Natural killer cell (primary cell): Measurements from ENCODE around the gene MED26. TPM values are rescaled to one million over a fixed set of nuclear protein-coding genes. Genes with fewer than 3 reads are reported as not detected.
A peak's percentile ranks its signal among the peaks of the same experiment; 100 is the strongest.

ENCODE experiments used
- ATAC-seq, 3 donors: fragments of 150-1000 bp in 2 of 3; fragments of 200-7000 bp in 1 of 3; cut with Tn5 transposase; 1 replicate in 1 of 3; 2 replicates in 2 of 3; pipeline ENCODE4 v1.10.0; 2021; ENCODE audit warnings: mild to moderate bottlenecking in 2 of 3, moderate library complexity in 2 of 3
- DNase-seq, 2 donors: peaks; one replicate each; pipeline versions ENCODE4 v3.0.0 to v3.0.0-alpha.2; 2013 to 2021; ENCODE audit warnings: mixed read lengths in 1 of 2
- H3K27ac ChIP-seq: one replicate; pipeline ENCODE4 v1.5.1; 2013; ENCODE audit warnings: mild to moderate bottlenecking, low read length
- H3K27me3 ChIP-seq: one replicate; pipeline ENCODE4 v1.6.1; 2013; ENCODE audit warnings: low read length; ENCODE audit not compliant: control insufficient read depth, insufficient read depth
- H3K36me3 ChIP-seq: one replicate; pipeline ENCODE4 v1.6.1; 2013; ENCODE audit warnings: low read length; ENCODE audit not compliant: control insufficient read depth, insufficient read depth
- H3K4me1 ChIP-seq: one replicate; pipeline ENCODE4 v1.6.1; 2013; ENCODE audit warnings: low read length; ENCODE audit not compliant: control insufficient read depth, insufficient read depth
- H3K4me3 ChIP-seq: one replicate; pipeline ENCODE4 v1.5.1; 2013; ENCODE audit warnings: low read length
- H3K9me3 ChIP-seq: one replicate; pipeline ENCODE4 v1.6.1; 2013; ENCODE audit warnings: low read length; ENCODE audit not compliant: control insufficient read depth, insufficient read depth
- H3K27ac Mint-ChIP-seq, 2 donors: one replicate each; pipeline ENCODE4 v1.8.0; 2022; ENCODE audit warnings: mild to moderate bottlenecking in 2 of 2, mixed read lengths in 2 of 2, moderate library complexity in 1 of 2
- H3K27me3 Mint-ChIP-seq, 2 donors: one replicate each; pipeline ENCODE4 v1.8.0; 2022; ENCODE audit warnings: low read depth in 2 of 2, mixed read lengths in 2 of 2
- H3K36me3 Mint-ChIP-seq: one replicate; pipeline ENCODE4 v1.8.0; 2022; ENCODE audit warnings: mixed read lengths
- H3K4me1 Mint-ChIP-seq, 2 donors: one replicate each; pipeline ENCODE4 v1.8.0; 2022; ENCODE audit warnings: mixed read lengths in 2 of 2
- H3K4me3 Mint-ChIP-seq: one replicate; pipeline ENCODE4 v1.8.0; 2022; ENCODE audit warnings: mild to moderate bottlenecking, moderate library complexity, mixed read lengths
- H3K9me3 Mint-ChIP-seq, 2 donors: one replicate each; pipeline ENCODE4 v1.8.0; 2022; ENCODE audit warnings: mixed read lengths in 2 of 2
- WGBS: methylation state at CpG from one replicate; pipeline ENCODE4 v1.1.7; 2013; ENCODE audit warnings: missing lambda C conversion rate; ENCODE audit not compliant: insufficient coverage; 5-methylcytosine and 5-hydroxymethylcytosine counted together
- intact Hi-C: fragments of 100-400 bp; cut with micrococcal nuclease; formaldehyde crosslinking; loops from one replicate; pipeline ENCODE4 v1.14.2; 2022
- total RNA-seq, 4 donors: library from RNA; stranded (reverse); fragments of 120-200 nt in 1 of 4; gene quantifications; one replicate each; pipeline versions ENCODE4 v1.2.3 to v1.2.4, GENCODE V29; 2013 to 2022
- TF ChIP-seq, protein P1 (sequence below): fragments of 200-600 bp; IDR thresholded peaks from one replicate; pipeline ENCODE4 v1.8.0; 2022; ENCODE audit warnings: antibody characterized with exemption

Gene MED26
- total RNA-seq, 3 donors from 2014 or later (not counting 1 experiment from before 2014, with no cell fraction given): 34.7 to 47.5 (median 47.3) TPM

DNA sequence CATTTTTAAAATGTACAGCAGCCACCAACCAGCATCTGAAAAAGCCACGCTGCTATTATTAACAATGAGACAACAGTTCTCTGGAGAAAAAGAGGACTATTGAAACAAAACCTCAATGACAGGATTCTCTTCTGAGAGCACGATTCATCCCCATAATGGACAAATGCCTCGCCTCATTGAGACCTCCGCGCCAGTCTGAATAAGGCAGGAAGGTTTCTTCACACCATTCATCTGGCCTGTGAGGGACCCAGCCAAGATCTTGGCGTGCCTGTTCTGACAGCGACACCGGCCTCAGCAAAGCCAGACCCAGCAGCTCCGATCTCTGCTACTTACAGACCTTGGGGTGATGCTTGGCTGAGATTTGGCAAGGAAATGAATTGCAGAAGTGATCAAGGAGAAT lies 17.1 kb upstream of the MED26 start:
- TF ChIP-seq, protein P1, sequence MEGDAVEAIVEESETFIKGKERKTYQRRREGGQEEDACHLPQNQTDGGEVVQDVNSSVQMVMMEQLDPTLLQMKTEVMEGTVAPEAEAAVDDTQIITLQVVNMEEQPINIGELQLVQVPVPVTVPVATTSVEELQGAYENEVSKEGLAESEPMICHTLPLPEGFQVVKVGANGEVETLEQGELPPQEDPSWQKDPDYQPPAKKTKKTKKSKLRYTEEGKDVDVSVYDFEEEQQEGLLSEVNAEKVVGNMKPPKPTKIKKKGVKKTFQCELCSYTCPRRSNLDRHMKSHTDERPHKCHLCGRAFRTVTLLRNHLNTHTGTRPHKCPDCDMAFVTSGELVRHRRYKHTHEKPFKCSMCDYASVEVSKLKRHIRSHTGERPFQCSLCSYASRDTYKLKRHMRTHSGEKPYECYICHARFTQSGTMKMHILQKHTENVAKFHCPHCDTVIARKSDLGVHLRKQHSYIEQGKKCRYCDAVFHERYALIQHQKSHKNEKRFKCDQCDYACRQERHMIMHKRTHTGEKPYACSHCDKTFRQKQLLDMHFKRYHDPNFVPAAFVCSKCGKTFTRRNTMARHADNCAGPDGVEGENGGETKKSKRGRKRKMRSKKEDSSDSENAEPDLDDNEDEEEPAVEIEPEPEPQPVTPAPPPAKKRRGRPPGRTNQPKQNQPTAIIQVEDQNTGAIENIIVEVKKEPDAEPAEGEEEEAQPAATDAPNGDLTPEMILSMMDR: no peak
- Histone ChIP-seq H3K27ac (no peak overlapping the region), H3K9me3 (no peaks in the 10 kb centered on the region), H3K4me1 (no peaks in the 10 kb centered on the region), H3K4me3 (no peak overlapping the region), H3K27me3 (no peaks in the 10 kb centered on the region), H3K36me3 (peaks cover 56% of the 10 kb centered on the region)
- Mint-ChIP-seq H3K27me3 (no peaks in the 10 kb centered on the region), H3K27ac (no peak overlapping the region), H3K36me3 (no peaks in the 10 kb centered on the region), H3K4me1 (peaks cover 0 to 15% of the 10 kb centered on the region in 2 donors), H3K9me3 (no peaks in the 10 kb centered on the region), H3K4me3 (no peak overlapping the region)
- no peak for ATAC-seq
- 98% methylated on average over 9 of the region's 9 CpGs for WGBS
- no peak for DNase-seq
- intact Hi-C loops: no loop called here

DNA sequence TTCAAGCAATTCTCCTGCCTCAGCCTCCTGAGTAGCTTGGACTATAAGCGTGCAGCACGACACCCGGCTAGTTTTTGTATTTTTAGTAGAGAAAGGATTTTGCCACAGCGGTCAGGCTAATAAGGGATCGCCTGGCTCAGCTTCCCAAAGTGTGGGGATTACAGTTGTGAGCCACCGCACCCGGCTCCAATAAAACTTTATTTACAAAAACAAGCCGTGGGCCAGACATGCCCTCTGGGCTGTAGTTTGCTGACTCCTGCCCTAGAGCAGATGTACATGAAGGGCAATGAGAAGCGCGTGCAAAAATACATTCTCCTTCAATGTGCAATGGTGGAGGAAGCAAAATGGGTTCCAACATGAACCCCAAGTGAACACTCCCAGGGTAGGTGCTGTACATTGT lies 13.7 kb upstream of the MED26 start:
- DNase-seq: no peak
- Mint-ChIP-seq H3K27me3 (no peaks in the 10 kb centered on the region), H3K4me3 (no peak overlapping the region), H3K36me3 (no peaks in the 10 kb centered on the region), H3K27ac (no peak overlapping the region), H3K4me1 (peaks cover 5 to 16% of the 10 kb centered on the region in 2 donors), H3K9me3 (no peaks in the 10 kb centered on the region)
- intact Hi-C loops: no loop called here
- Histone ChIP-seq H3K9me3 (no peaks in the 10 kb centered on the region), H3K27ac (no peak overlapping the region), H3K4me1 (peaks cover 13% of the 10 kb centered on the region), H3K36me3 (peaks cover 58% of the 10 kb centered on the region), H3K4me3 (no peak overlapping the region), H3K27me3 (no peaks in the 10 kb centered on the region)
- TF ChIP-seq, protein P1: no peak
- no peak for ATAC-seq
- 99% methylated on average over 10 of the region's 10 CpGs for WGBS

DNA sequence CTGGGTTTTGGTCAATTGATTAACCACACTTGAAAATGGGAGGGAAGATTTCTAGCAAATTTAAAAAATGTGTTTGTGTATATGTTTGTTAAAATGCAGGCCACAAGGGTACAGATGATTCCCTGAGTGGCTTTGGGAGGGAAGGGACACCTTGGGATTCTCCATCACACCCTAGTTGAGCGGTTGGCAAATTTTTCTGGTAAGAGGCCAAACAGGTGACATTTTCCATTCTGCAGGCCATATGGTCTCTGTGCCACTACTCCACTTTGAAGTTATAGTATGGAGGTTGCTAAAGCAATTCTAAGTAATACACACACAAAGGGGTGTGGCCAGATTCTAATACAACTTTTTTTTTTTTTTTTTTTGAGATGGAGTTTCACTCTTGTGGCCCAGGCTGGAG lies 12.9 kb upstream of the MED26 start:
- H3K9me3 ChIP-seq: no peaks in the 10 kb centered on the region
- no CpG with 5 or more reads among the region's 1 CpG for WGBS
- no peaks in the 10 kb centered on the region for H3K27me3 Mint-ChIP-seq
- no peaks in the 10 kb centered on the region for H3K9me3 Mint-ChIP-seq
- H3K27ac ChIP-seq: no peak overlapping the region
- H3K4me1 ChIP-seq: peaks cover 13% of the 10 kb centered on the region
- H3K4me3 ChIP-seq: no peak overlapping the region
- ATAC-seq (no peak), DNase-seq (no peak)
- no peak overlapping the region for H3K4me3 Mint-ChIP-seq
- H3K27me3 ChIP-seq: no peaks in the 10 kb centered on the region
- no peak overlapping the region for H3K27ac Mint-ChIP-seq
- peaks cover 7 to 16% of the 10 kb centered on the region in 2 donors for H3K4me1 Mint-ChIP-seq
- intact Hi-C loops: no loop called here
- TF ChIP-seq, protein P1: no peak
- H3K36me3 ChIP-seq: peaks cover 53% of the 10 kb centered on the region
- no peaks in the 10 kb centered on the region for H3K36me3 Mint-ChIP-seq

DNA sequence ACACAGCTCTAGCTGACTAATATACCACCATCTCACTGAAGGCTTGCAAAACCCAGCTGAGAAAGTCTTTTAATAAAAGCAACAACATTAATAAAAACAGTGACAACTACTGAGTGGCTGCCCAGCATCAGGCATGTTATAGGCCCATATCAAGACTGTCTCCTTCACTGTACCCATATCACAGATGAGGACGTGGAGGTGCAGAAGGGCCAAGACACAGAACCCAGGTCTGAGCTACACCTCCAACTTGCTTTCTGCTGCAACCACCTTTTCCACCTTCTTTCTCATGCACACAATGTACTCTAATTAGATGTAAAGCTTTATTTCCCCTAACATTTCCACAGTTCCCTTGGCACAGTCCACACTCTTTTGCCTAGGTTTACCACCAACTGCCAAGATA lies 10.7 kb upstream of the MED26 start:
- H3K4me3 Mint-ChIP-seq: no peak overlapping the region

More for the DNA sequence above, 10.7 kb upstream of the MED26 start:
- Mint-ChIP-seq H3K4me1 (peaks cover 13 to 16% of the 10 kb centered on the region in 2 donors), H3K9me3 (no peaks in the 10 kb centered on the region), H3K36me3 (no peaks in the 10 kb centered on the region), H3K27ac (peak overlapping the region; percentile 5 to 26), H3K27me3 (no peaks in the 10 kb centered on the region)
- H3K4me3 ChIP-seq: no peak overlapping the region
- peaks cover 13% of the 10 kb centered on the region for H3K4me1 ChIP-seq
- no peak overlapping the region for H3K27ac ChIP-seq
- intact Hi-C loops: no loop called here
- DNase-seq (no peak), ATAC-seq (no peak)
- H3K36me3 ChIP-seq: peaks cover 38% of the 10 kb centered on the region
- WGBS: 100% methylated on average over 1 of the region's 1 CpG
- TF ChIP-seq, protein P1: no peak
- H3K9me3 ChIP-seq: no peaks in the 10 kb centered on the region
- no peaks in the 10 kb centered on the region for H3K27me3 ChIP-seq
